ENCODE results near the gene LRRC75A. TPM values are rescaled to one million over a fixed set of nuclear protein-coding genes. Genes with fewer than 3 reads are reported as not detected.

LRRC75A gene
- total and polyA plus RNA-seq, 2 of the 8 experiments (the other 6 are each of a cell fraction or from before 2014, with no cell fraction given) = 9.7 to 9.9 TPM

DNA sequence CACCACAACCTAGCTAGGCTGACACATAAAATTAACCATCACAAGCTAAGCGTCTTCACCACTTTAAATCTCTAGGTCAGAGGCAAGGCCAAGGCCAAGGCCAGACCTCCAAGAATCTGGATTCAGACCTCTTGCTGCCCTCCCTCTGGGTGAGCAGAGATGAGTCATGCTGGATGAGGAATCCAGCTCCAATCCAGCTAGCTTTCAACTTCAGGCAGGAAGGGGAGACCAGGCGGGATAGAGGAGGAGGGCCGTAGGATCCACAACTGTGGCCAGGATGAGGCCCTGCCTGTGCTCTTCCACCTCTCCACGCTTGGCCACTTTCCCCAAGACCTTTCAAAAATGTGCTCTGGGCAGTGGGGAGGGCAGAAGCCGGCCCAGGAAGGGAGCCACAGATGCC is 14.7 kb downstream of the LRRC75A start:
- Histone ChIP-seq H3K4me3 (ENCODE audit: extremely low read depth in 1 of 4, insufficient read depth in 2 of 4, low read depth in 3 of 4, low read length in 4 of 4) (no peak overlapping the region), H2AFZ (ENCODE audit: low read length) (no peak overlapping the region), H2BK20ac (ENCODE audit: low read length) (no peak overlapping the region), H3K4ac (replicated peaks; ENCODE audit: insufficient read length, low read depth, low read length) (no peak overlapping the region), H2BK15ac (ENCODE audit: low read length) (peak overlapping the region; percentile 97), H2BK12ac (ENCODE audit: low read depth, low read length) (no peak overlapping the region; the same call in 1 of the 2 replicates), H3K23me2 (ENCODE audit: low read depth, low read length) (no peaks in the 10 kb centered on the region), H3K18ac (ENCODE audit: extremely low read depth, low read length) (0 out of 2 replicates have a peak overlapping the region, but pooled peaks have one; percentile 32), H3K4me2 (ENCODE audit: insufficient read depth in 1 of 2, low read depth in 2 of 2, low read length in 2 of 2) (no peak overlapping the region), H3K36me3 (ENCODE audit: control insufficient read depth in 2 of 4, insufficient read depth in 4 of 4, low read length in 3 of 4) (no peaks in the 10 kb centered on the region), H2AK5ac (ENCODE audit: low read depth, low read length) (no peak overlapping the region), H2BK5ac (ENCODE audit: low read depth, low read length) (peak overlapping the region; percentile 4; the same call in 1 of the 2 replicates), H3K79me2 (ENCODE audit: control insufficient read depth in 1 of 2, insufficient read depth in 2 of 2, low read length in 2 of 2) (no peaks in the 10 kb centered on the region), H3K23ac (ENCODE audit: insufficient read length) (no peak overlapping the region), H2BK120ac (replicated peaks; ENCODE audit: low read depth, low read length) (no peak overlapping the region), H3K9me3 (ENCODE audit: insufficient read depth in 2 of 2, low read depth in 1 of 2, low read length in 1 of 2) (no peaks in the 10 kb centered on the region), H3K56ac (replicated peaks; ENCODE audit: insufficient read length, low read depth, low read length) (no peak overlapping the region), H3K4me1 (replicated peaks in 1 of 4; ENCODE audit: control insufficient read depth in 3 of 4, insufficient read depth in 4 of 4, low read length in 3 of 4) (peaks cover 0 to 33% (median 9%) of the 10 kb centered on the region in 4 experiments; a peak in 5 of 7 replicates), H4K91ac (replicated peaks; ENCODE audit: insufficient read length, low read length) (no peak overlapping the region), H4K5ac (ENCODE audit: insufficient read length, low read depth, low read length) (no peak overlapping the region), H3K27ac (ENCODE audit: low read depth, low read length) (no peak overlapping the region), H3K27me3 (replicated peaks in 1 of 4; ENCODE audit: control insufficient read depth in 3 of 4, extremely low read depth in 1 of 4, insufficient read depth in 3 of 4, low read length in 3 of 4) (no peaks in the 10 kb centered on the region), H4K20me1 (replicated peaks in 1 of 2; ENCODE audit: control insufficient read depth in 1 of 2, insufficient read depth in 2 of 2, low read length in 2 of 2) (peaks cover 0 to 2% of the 10 kb centered on the region in 2 experiments), H3K14ac (ENCODE audit: insufficient read length) (no peak overlapping the region), H4K8ac (ENCODE audit: extremely low read depth, insufficient read depth, low read length) (no peak overlapping the region), H3K79me1 (ENCODE audit: low read depth, low read length) (peaks cover 3% of the 10 kb centered on the region), H3K9ac (replicated peaks in 1 of 4; ENCODE audit: extremely low read depth in 1 of 4, low read depth in 3 of 4, low read length in 3 of 4) (no peak overlapping the region)
- DNase-seq (ENCODE audit: low read depth in 1 of 2, low spot score in 2 of 2) (no peak), FAIRE-seq (no peak)
- peak; percentile 63; the same call in 1 of the 2 replicates for TF ChIP-seq JUND (IDR thresholded peaks at IDR 0.05; ENCODE audit: low read length)
- TF ChIP-seq EP300 (IDR thresholded peaks at IDR 0.05; ENCODE audit: borderline replicate concordance in 1 of 2, low read depth in 2 of 2, low read length in 2 of 2) = no peak
- TF ChIP-seq SP2 (IDR thresholded peaks at IDR 0.05; ENCODE audit: low read length) = no peak
- no peak for TF ChIP-seq EZH2 (IDR thresholded peaks at IDR 0.05; ENCODE audit: low read depth, low read length, severe bottlenecking)
- TF ChIP-seq CHD1 (IDR thresholded peaks at IDR 0.05; ENCODE audit: low read depth, low read length) = no peak
- TF ChIP-seq JUN (IDR thresholded peaks at IDR 0.05; ENCODE audit: low read depth, low read length) = 0 out of 2 replicates have a peak, but pooled peaks have one; percentile 28
- TF ChIP-seq YY1 (IDR thresholded peaks at IDR 0.05; ENCODE audit: low read depth, low read length) = no peak
- TF ChIP-seq, protein P1, sequence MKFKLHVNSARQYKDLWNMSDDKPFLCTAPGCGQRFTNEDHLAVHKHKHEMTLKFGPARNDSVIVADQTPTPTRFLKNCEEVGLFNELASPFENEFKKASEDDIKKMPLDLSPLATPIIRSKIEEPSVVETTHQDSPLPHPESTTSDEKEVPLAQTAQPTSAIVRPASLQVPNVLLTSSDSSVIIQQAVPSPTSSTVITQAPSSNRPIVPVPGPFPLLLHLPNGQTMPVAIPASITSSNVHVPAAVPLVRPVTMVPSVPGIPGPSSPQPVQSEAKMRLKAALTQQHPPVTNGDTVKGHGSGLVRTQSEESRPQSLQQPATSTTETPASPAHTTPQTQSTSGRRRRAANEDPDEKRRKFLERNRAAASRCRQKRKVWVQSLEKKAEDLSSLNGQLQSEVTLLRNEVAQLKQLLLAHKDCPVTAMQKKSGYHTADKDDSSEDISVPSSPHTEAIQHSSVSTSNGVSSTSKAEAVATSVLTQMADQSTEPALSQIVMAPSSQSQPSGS (IDR thresholded peaks at IDR 0.05; ENCODE audit: low read length) = no peak
- no peak for TF ChIP-seq BCL11A (IDR thresholded peaks at IDR 0.05; ENCODE audit: low read depth in 2 of 2, low read length in 2 of 2)
- ChIA-PET CTCF (ENCODE audit: partially characterized antibody) (interaction anchor here (1.3 to 15.4 kb wide), 5 partner anchors 10 to 44 kb away, joined by 3 to 124 read pairs (median 28); no protein-coding TSS in a partner anchor), POLR2A (ENCODE audit: partially characterized antibody) (interaction anchor here (4.0 kb wide), 1 partner anchor 11 kb away, joined by 20 read pairs; no protein-coding TSS in a partner anchor)
- 71% methylated on average over 5 of the region's 5 CpGs; no CpG with 5 or more reads in 1 of the 2 experiments for WGBS, 2 experiments (ENCODE audit: extremely low coverage in 1 of 2, insufficient coverage in 1 of 2, insufficient read length in 1 of 2, insufficient replicate concordance in 2 of 2, low coverage in 1 of 2, low lambda C conversion rate in 2 of 2, missing lambda C conversion rate in 1 of 2)

Data from H1 (cell line).